Measurements from ENCODE around the gene TOMM34. TPM values are rescaled to one million over a fixed set of nuclear protein-coding genes. Genes with fewer than 3 reads are reported as not detected.

The TOMM34 gene
- total and polyA plus RNA-seq, 10 donors: 11.6 to 19.4 (median 15.9) TPM

GRCh38 chr20:44911264-44911921, 48.8 kb downstream of the TOMM34 start:
- WGBS, 5 donors: 66 to 76% (median 67%) methylated on average over 21 of the region's 21 CpGs
- H3K36me3 ChIP-seq: peaks cover 0 to 50% (median 20%) of the 10 kb centered on the region in 6 donors
- no peak overlapping the region for H3K4me3 ChIP-seq
- H3K9me3 ChIP-seq: no peaks in the 10 kb centered on the region
- peak; percentile 83 for DNase-seq
- H3K4me1 ChIP-seq: peaks cover 7 to 33% (median 23%) of the 10 kb centered on the region in 6 donors
- intact Hi-C loops (cut with DNase I; ENCODE audit: low total_unique reads): no loop called here
- no peak for TF ChIP-seq POLR2A (IDR thresholded peaks at IDR 0.05)
- peak in 1 of 3 donors; percentile 6 for TF ChIP-seq POLR2AphosphoS5 (IDR thresholded peaks at IDR 0.05)
- TF ChIP-seq, protein P1, sequence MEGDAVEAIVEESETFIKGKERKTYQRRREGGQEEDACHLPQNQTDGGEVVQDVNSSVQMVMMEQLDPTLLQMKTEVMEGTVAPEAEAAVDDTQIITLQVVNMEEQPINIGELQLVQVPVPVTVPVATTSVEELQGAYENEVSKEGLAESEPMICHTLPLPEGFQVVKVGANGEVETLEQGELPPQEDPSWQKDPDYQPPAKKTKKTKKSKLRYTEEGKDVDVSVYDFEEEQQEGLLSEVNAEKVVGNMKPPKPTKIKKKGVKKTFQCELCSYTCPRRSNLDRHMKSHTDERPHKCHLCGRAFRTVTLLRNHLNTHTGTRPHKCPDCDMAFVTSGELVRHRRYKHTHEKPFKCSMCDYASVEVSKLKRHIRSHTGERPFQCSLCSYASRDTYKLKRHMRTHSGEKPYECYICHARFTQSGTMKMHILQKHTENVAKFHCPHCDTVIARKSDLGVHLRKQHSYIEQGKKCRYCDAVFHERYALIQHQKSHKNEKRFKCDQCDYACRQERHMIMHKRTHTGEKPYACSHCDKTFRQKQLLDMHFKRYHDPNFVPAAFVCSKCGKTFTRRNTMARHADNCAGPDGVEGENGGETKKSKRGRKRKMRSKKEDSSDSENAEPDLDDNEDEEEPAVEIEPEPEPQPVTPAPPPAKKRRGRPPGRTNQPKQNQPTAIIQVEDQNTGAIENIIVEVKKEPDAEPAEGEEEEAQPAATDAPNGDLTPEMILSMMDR (IDR thresholded peaks at IDR 0.05 in 8 of 11, conservative IDR thresholded peaks at IDR 0.05 in 3 of 11): peak in 8 of 11 experiments; percentile 10 to 42 (median 36)
- H3K27me3 ChIP-seq (replicated peaks in 1 of 7): no peaks in the 10 kb centered on the region
- H3K27ac ChIP-seq: no peak overlapping the region

DNA sequence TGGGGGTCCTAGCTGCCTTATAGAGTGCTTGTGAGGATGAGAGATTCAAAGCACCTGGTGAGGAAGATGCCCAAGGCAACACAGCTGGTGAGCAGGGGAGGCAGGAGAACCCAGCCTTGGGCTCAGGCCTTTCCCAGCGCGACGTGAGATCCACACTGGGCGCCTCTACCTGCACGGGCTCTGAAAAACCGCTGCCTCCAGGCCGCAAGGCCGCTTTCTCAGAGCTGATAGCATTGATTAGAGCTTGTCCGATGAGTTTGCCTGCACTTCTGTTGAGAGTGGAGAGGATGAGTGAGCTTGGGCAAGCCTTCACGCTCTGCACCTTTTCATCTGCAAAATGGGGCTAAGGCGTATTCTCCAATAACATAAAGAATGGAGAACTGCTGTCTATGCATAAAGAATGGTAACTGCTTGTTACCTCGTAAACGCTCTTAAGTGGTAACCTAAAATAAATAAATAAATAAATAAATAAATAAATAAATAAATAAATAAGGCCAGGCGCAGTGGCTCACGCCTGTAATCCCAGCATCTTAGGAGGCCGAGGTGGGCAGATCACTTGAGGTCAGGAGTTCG, 49.4 kb downstream of the TOMM34 start:
- Histone ChIP-seq H3K27me3 (replicated peaks in 1 of 7) (no peaks in the 10 kb centered on the region), H3K4me3 (peak overlapping the region in 5 of 8 donors; percentile 55 to 93 (median 73)), H3K4me1 (peaks cover 7 to 33% (median 23%) of the 10 kb centered on the region in 6 donors), H3K36me3 (peaks cover under 1 to 54% (median 26%) of the 10 kb centered on the region in 6 donors), H3K27ac (peak overlapping the region in 2 of 8 donors; percentile 36 to 74), H3K9me3 (no peaks in the 10 kb centered on the region)
- no peak for DNase-seq
- no peak for TF ChIP-seq POLR2A (IDR thresholded peaks at IDR 0.05)
- no peak for TF ChIP-seq POLR2AphosphoS5 (IDR thresholded peaks at IDR 0.05)
- TF ChIP-seq, protein P1 (IDR thresholded peaks at IDR 0.05 in 8 of 11, conservative IDR thresholded peaks at IDR 0.05 in 3 of 11): no peak
- WGBS, 5 donors: 76 to 86% (median 83%) methylated on average over 17 of the region's 17 CpGs
- intact Hi-C loops (cut with DNase I; ENCODE audit: low total_unique reads): no loop called here

- Histone ChIP-seq H3K4me1 (peaks cover 7 to 33% (median 23%) of the 10 kb centered on the region in 6 donors), H3K27me3 (replicated peaks in 1 of 7) (no peaks in the 10 kb centered on the region), H3K4me3 (peak within 1 kb of the TSS; percentile 55 to 93 (median 72)), H3K27ac (peak within 1 kb of the TSS in 6 of 8 donors; percentile 26 to 74 (median 46)), H3K9me3 (no peaks in the 10 kb centered on the region), H3K36me3 (peaks cover 7 to 57% (median 33%) of the 10 kb centered on the region in 6 donors)
- intact Hi-C loops (cut with DNase I; ENCODE audit: low total_unique reads): no loop called here
- peak; percentile 91 for DNase-seq
- TF ChIP-seq POLR2AphosphoS5 (IDR thresholded peaks at IDR 0.05): peak; percentile 82 to 93 (median 86)
- TF ChIP-seq, protein P1 (IDR thresholded peaks at IDR 0.05 in 8 of 11, conservative IDR thresholded peaks at IDR 0.05 in 3 of 11): no peak
- 3 to 4% (median 4%) methylated on average over 18 to 61 of the region's 61 CpGs for WGBS, 5 donors
Measured at GRCh38 chr20:44909872-44910689, 50.1 kb downstream of the TOMM34 start, which contains the start of gene PABPC1L. TSS of gene PABPC1L (plus strand) at chr20:44910060. CDS start at chr20:44910144, 84 bp downstream.

All from spleen (tissue), 11 donors.